Glutamatergic neuron (in vitro differentiated cells): ENCODE data around the gene TXLNB. TPM values are rescaled to one million over a fixed set of nuclear protein-coding genes. Genes with fewer than 3 reads are reported as not detected.

Experiments used
- DNase-seq: peaks from one replicate; pipeline ENCODE4 v3.0.0; 2022
- H3K27ac Mint-ChIP-seq: one replicate; pipeline ENCODE4 v1.8.0; 2020; ENCODE audit warnings: mild to moderate bottlenecking, mixed read lengths, inconsistent platforms; ENCODE audit not compliant: unreplicated experiment
- H3K27me3 Mint-ChIP-seq: one replicate; pipeline ENCODE4 v1.8.0; 2020; ENCODE audit warnings: mild to moderate bottlenecking, moderate library complexity, mixed read lengths, inconsistent platforms; ENCODE audit not compliant: unreplicated experiment
- H3K36me3 Mint-ChIP-seq: one replicate; pipeline ENCODE4 v1.8.0; 2020; ENCODE audit warnings: mild to moderate bottlenecking, mixed read lengths, inconsistent platforms; ENCODE audit not compliant: unreplicated experiment
- H3K4me1 Mint-ChIP-seq: one replicate; pipeline ENCODE4 v1.8.0; 2020; ENCODE audit warnings: mild to moderate bottlenecking, low read depth, mixed read lengths, inconsistent platforms; ENCODE audit not compliant: unreplicated experiment
- H3K4me3 Mint-ChIP-seq: one replicate; pipeline ENCODE4 v1.8.0; 2020; ENCODE audit warnings: mild to moderate bottlenecking, mixed read lengths, inconsistent platforms; ENCODE audit not compliant: unreplicated experiment
- H3K9me3 Mint-ChIP-seq: one replicate; pipeline ENCODE4 v1.8.0; 2020; ENCODE audit warnings: mild to moderate bottlenecking, moderate library complexity, mixed read lengths, inconsistent platforms; ENCODE audit not compliant: unreplicated experiment
- CTCF ChIP-seq: fragments of 200-600 bp; sonication (generic); IDR thresholded peaks from one replicate; pipeline ENCODE4 v1.5.0; 2021; ENCODE audit not compliant: partially characterized antibody, unreplicated experiment
- total RNA-seq: library from RNA; stranded (reverse); fragmentation: NEBNext Ultra II Directional; extraction: Animal tissue kit (Norgen Biotek cat#: 25700); gene quantifications from one replicate; pipeline ENCODE4 v1.2.1, GENCODE V29; 2021; ENCODE audit not compliant: unreplicated experiment

The TXLNB gene
- total RNA-seq, 1 donor from 2014 or later = not detected

GRCh38 chr6:139262519-139263300 is 29.1 kb downstream of the TXLNB start:
- H3K4me1 Mint-ChIP-seq = peaks cover 5% of the 10 kb centered on the region

GRCh38 chr6:139257821-139258398 is 33.9 kb downstream of the TXLNB start:
- TF ChIP-seq CTCF = no peak
- no peaks in the 10 kb centered on the region for H3K27me3 Mint-ChIP-seq

More at GRCh38 chr6:139262519-139263300, 29.1 kb downstream of the TXLNB start:
- Mint-ChIP-seq H3K27ac (no peak overlapping the region), H3K27me3 (no peaks in the 10 kb centered on the region), H3K9me3 (no peaks in the 10 kb centered on the region), H3K36me3 (no peaks in the 10 kb centered on the region), H3K4me3 (no peak overlapping the region)
- no peak for DNase-seq
- TF ChIP-seq CTCF = no peak

GRCh38 chr6:139257291-139257690 is 34.5 kb downstream of the TXLNB start:
- H3K27me3 Mint-ChIP-seq = no peaks in the 10 kb centered on the region
- H3K27ac Mint-ChIP-seq = no peak overlapping the region
- TF ChIP-seq CTCF = no peak
- DNase-seq = no peak
- H3K36me3 Mint-ChIP-seq = no peaks in the 10 kb centered on the region
- peaks cover under 1% of the 10 kb centered on the region for H3K4me1 Mint-ChIP-seq
- H3K4me3 Mint-ChIP-seq = no peak overlapping the region
- H3K9me3 Mint-ChIP-seq = no peaks in the 10 kb centered on the region

More at GRCh38 chr6:139257821-139258398, 33.9 kb downstream of the TXLNB start:
- no peak overlapping the region for H3K4me3 Mint-ChIP-seq
- H3K4me1 Mint-ChIP-seq = peaks cover 5% of the 10 kb centered on the region
- no peak overlapping the region for H3K27ac Mint-ChIP-seq
- DNase-seq = no peak
- no peaks in the 10 kb centered on the region for H3K9me3 Mint-ChIP-seq
- H3K36me3 Mint-ChIP-seq = no peaks in the 10 kb centered on the region

- H3K27me3 Mint-ChIP-seq = no peaks in the 10 kb centered on the region
- H3K27ac Mint-ChIP-seq = no peak overlapping the region
- H3K36me3 Mint-ChIP-seq = no peaks in the 10 kb centered on the region
- no peak for DNase-seq
- TF ChIP-seq CTCF = no peak
- no peaks in the 10 kb centered on the region for H3K9me3 Mint-ChIP-seq
- no peaks in the 10 kb centered on the region for H3K4me1 Mint-ChIP-seq
- no peak overlapping the region for H3K4me3 Mint-ChIP-seq
Observed at GRCh38 chr6:139256087-139256486, 35.7 kb downstream of the TXLNB start.

GRCh38 chr6:139254196-139254595 is 37.6 kb downstream of the TXLNB start:
- no peaks in the 10 kb centered on the region for H3K9me3 Mint-ChIP-seq
- no peak for TF ChIP-seq CTCF
- no peaks in the 10 kb centered on the region for H3K36me3 Mint-ChIP-seq
- H3K27ac Mint-ChIP-seq = no peak overlapping the region
- no peak for DNase-seq
- H3K4me1 Mint-ChIP-seq = no peaks in the 10 kb centered on the region
- no peaks in the 10 kb centered on the region for H3K27me3 Mint-ChIP-seq
- no peak overlapping the region for H3K4me3 Mint-ChIP-seq
